HG03342 (cell line): ENCODE data around the gene RERE.
"Not testable (repeated sequence)": the region's sequence is repeated elsewhere in the genome, so short reads cannot be mapped to it uniquely, and the experiment has no call there.

Experiments
- ATAC-seq: cut with Tn5 transposase; IDR thresholded peaks from one replicate; pipeline ENCODE4 v1.9.1; 2021; ENCODE audit warnings: mild to moderate bottlenecking, moderate library complexity; ENCODE audit not compliant: unreplicated experiment

RERE gene

GRCh38 chr1:8395433-8395866 is 422.0 kb downstream of the RERE start:
- no peak for ATAC-seq

- ATAC-seq: no peak
These were observed 422.8 kb downstream of the RERE start for GRCh38 chr1:8394456-8395321.

- ATAC-seq: no peak
These were observed 424.9 kb downstream of the RERE start for GRCh38 chr1:8392522-8392921.

GRCh38 chr1:8390707-8391106 is 426.7 kb downstream of the RERE start:
- no peak for ATAC-seq

- ATAC-seq: no peak
These were observed 427.4 kb downstream of the RERE start for GRCh38 chr1:8389958-8390535.

GRCh38 chr1:8388732-8389562 is 428.5 kb downstream of the RERE start:
- no peak for ATAC-seq

GRCh38 chr1:8386247-8386646 is 431.2 kb downstream of the RERE start:
- no peak for ATAC-seq

GRCh38 chr1:8384577-8384976 is 432.9 kb downstream of the RERE start:
- no peak for ATAC-seq

- ATAC-seq: no peak
These were observed 433.4 kb downstream of the RERE start for GRCh38 chr1:8384088-8384487.

GRCh38 chr1:8382608-8383505 is 434.6 kb downstream of the RERE start:
- ATAC-seq: no peak

GRCh38 chr1:8382051-8382505 is 435.4 kb downstream of the RERE start:
- no peak for ATAC-seq

GRCh38 chr1:8381618-8382017 is 435.8 kb downstream of the RERE start:
- no peak for ATAC-seq

GRCh38 chr1:8380310-8380709 is 437.1 kb downstream of the RERE start:
- ATAC-seq: not testable (repeated sequence)

- no peak for ATAC-seq
These were observed 437.8 kb downstream of the RERE start for GRCh38 chr1:8379513-8380186.

GRCh38 chr1:8378981-8379470 is 438.4 kb downstream of the RERE start:
- no peak for ATAC-seq

- no peak for ATAC-seq
These were observed 439.3 kb downstream of the RERE start for GRCh38 chr1:8378178-8378577.

GRCh38 chr1:8377271-8377981 is 440.0 kb downstream of the RERE start:
- no peak for ATAC-seq

- no peak for ATAC-seq
These were observed 441.0 kb downstream of the RERE start for GRCh38 chr1:8376358-8376840.

- ATAC-seq: no peak
These were observed 442.6 kb downstream of the RERE start for GRCh38 chr1:8374812-8375211.
